NCI-H1930 (cell line): ENCODE results near the gene EFCAB12.
"Not testable (repeated sequence)": the region's sequence is repeated elsewhere in the genome, so short reads cannot be mapped to it uniquely, and the experiment has no call there.

Source experiments
- DNase-seq, 2 experiments: peaks; one replicate each; lab custom pipeline; 2025; lab: John Stamatoyannopoulos, UW

EFCAB12 gene

GRCh38 chr3:129419476-129419875, 9.0 kb downstream of the EFCAB12 start:
- no peak for DNase-seq

- no peak for DNase-seq
Observed at GRCh38 chr3:129418041-129418973, 10.1 kb downstream of the EFCAB12 start.

- no peak for DNase-seq
Observed at GRCh38 chr3:129417326-129417725, 11.1 kb downstream of the EFCAB12 start.

GRCh38 chr3:129416415-129416814, 12.0 kb downstream of the EFCAB12 start:
- DNase-seq: no peak

- DNase-seq: no peak
Observed at GRCh38 chr3:129415830-129416229, 12.6 kb downstream of the EFCAB12 start.

GRCh38 chr3:129415378-129415777, 13.1 kb downstream of the EFCAB12 start:
- no peak for DNase-seq

GRCh38 chr3:129413687-129414506, 14.5 kb downstream of the EFCAB12 start:
- DNase-seq: no peak

- not testable (repeated sequence) for DNase-seq
Observed at GRCh38 chr3:129413238-129413637, 15.2 kb downstream of the EFCAB12 start.

- no peak for DNase-seq
Observed at GRCh38 chr3:129412542-129413198, 15.8 kb downstream of the EFCAB12 start.

GRCh38 chr3:129410971-129411370, 17.5 kb downstream of the EFCAB12 start:
- DNase-seq: no peak

- DNase-seq: no peak
Observed at GRCh38 chr3:129409541-129409940, 18.9 kb downstream of the EFCAB12 start.

GRCh38 chr3:129404610-129405009, 23.8 kb downstream of the EFCAB12 start:
- DNase-seq: no peak

GRCh38 chr3:129404130-129404529, 24.3 kb downstream of the EFCAB12 start:
- DNase-seq: no peak

GRCh38 chr3:129403450-129403849, 25.0 kb downstream of the EFCAB12 start:
- DNase-seq: no peak

GRCh38 chr3:129402616-129403015, 25.8 kb downstream of the EFCAB12 start:
- DNase-seq: no peak

GRCh38 chr3:129402210-129402609, 26.2 kb downstream of the EFCAB12 start:
- DNase-seq: no peak

GRCh38 chr3:129399895-129400357, 28.5 kb downstream of the EFCAB12 start:
- peak; percentile 41 to 42 for DNase-seq

- DNase-seq: peak; percentile 84 to 93
Observed at GRCh38 chr3:129399145-129399894, 29.1 kb downstream of the EFCAB12 start.

- DNase-seq: no peak
Observed at GRCh38 chr3:129398803-129399144, 29.7 kb downstream of the EFCAB12 start.

GRCh38 chr3:129393760-129394564, 34.5 kb downstream of the EFCAB12 start:
- not testable (repeated sequence) for DNase-seq

- no peak for DNase-seq
Observed at GRCh38 chr3:129393271-129393670, 35.2 kb downstream of the EFCAB12 start.
